Adipose tissue (tissue), 3 donors: ENCODE data around the gene NRN1. TPM values are rescaled to one million over a fixed set of nuclear protein-coding genes. Genes with fewer than 3 reads are reported as not detected.

ENCODE experiments used
- H3K27ac ChIP-seq: one replicate; pipeline ENCODE4 v1.5.1; 2013; ENCODE audit warnings: low read depth, low read length
- WGBS, 3 donors: extraction: QIAGEN DNeasy Blood & Tissue Kit; methylation state at CpG; one replicate each; pipeline ENCODE4 v1.1.7; 2013; 5-methylcytosine and 5-hydroxymethylcytosine counted together
- polyA plus RNA-seq, 3 donors: library from polyadenylated mRNA; stranded (reverse); fragments of 200-250 nt; gene quantifications; one replicate each; pipeline ENCODE4 v1.2.3, GENCODE V29; 2013
- donor health status: healthy with polysubstance abuse.
- donor health status: Bipolar disorder and iron deficiency.
- donor health status: healthy.

Gene NRN1
- polyA plus RNA-seq, 3 donors = 3.3 to 35.0 (median 25.9) TPM

GRCh38 chr6:6003621-6004366, 2.9 kb downstream of the NRN1 start:
- 4 to 5% (median 4%) methylated on average over 59 to 64 of the region's 64 CpGs for WGBS, 3 donors

DNA sequence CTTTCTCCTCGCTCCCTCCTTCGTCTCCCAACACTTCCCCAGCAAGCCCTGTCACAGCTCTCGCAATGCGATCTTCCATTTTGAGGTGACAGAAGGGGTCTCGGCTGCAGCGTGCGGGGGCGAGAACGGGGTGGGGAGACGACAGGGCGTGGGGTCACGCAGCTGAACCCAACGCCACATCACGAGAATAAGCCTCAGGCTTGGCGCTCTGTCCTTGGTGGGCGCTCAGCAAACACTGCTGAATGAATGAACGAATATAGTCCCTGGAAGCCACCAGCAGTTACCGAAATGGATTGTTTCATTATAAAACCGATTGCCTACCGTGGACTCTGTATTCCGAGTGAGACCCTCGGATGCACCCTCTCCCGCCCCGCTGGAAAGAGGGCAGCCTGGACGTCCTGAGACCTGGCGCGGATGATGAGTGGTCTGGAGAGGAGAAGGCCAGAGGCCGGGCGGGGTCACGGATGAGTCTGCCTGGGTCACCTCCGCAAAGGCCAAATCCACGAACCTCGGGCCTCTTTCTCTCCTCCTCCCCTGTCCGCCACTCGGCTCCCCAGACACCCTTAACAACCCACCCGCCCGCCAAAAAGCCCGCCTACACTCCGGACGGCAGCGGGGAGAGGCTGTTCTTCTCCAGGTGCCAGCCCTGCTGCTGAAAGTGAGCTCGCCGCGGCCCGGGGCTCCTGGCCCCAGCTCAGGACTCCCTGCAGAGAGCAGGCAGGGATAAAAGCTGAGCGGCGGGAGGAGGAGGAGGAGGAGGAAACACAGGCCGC, 3.7 kb downstream of the NRN1 start:
- no peak overlapping the region for H3K27ac ChIP-seq
- 5 to 11% (median 9%) methylated on average over 48 of the region's 48 CpGs for WGBS, 3 donors

More at GRCh38 chr6:6003621-6004366, 2.9 kb downstream of the NRN1 start:
- H3K27ac ChIP-seq = no peak overlapping the region

GRCh38 chr6:6002005-6002847, 4.5 kb downstream of the NRN1 start:
- WGBS, 3 donors = 11 to 28% (median 27%) methylated on average over 54 to 57 of the region's 57 CpGs
- H3K27ac ChIP-seq = no peak overlapping the region

GRCh38 chr6:6001443-6001842, 5.3 kb downstream of the NRN1 start:
- H3K27ac ChIP-seq = no peak overlapping the region
- WGBS, 3 donors = 30 to 52% (median 51%) methylated on average over 10 of the region's 10 CpGs

DNA sequence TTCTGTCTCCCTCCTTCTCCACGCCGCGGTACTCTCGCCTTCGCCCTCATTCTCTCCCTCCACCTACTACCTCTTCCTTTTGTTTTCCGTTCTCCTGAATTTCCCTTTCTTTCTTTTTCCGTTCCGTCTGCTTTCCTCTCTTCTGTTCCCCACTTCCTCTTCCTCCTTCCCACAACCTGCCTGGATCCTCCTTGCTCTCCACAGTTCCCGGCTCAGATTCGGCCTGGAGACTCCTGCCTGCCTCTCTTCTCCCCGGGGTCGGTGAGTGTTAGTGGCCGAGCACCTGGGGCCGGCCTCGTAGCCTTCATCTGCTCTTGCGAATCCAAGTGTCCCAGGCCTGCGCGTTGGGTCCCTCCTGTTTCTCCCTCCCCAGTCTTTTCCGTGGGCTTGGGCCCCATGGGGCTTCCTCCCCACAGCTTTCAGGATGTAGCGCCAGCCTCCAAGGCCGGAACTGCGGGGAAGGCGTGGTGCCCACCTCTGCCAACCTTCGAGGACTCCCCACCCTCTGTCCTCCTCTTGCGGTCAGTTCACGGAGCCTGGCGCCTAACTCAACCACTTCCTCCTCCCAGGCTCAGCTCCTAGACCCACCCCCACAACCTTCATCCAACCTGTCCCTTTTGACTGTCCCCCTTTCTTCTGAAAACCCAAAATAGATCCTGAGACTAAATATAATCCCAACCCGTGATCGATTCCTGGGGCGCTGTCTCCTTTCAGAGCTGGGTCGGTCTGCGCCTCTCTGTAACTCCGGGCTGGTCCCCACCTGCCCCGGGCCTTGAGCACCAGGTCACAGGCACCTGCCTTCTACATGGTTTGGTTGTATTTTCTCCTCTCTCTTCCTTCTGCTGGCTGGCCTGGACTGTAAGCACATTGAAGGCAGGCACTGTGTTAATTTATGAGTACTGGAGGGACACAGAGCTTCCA, 6.8 kb downstream of the NRN1 start:
- WGBS, 3 donors = 14 to 29% (median 23%) methylated on average over 34 of the region's 34 CpGs
- no peak overlapping the region for H3K27ac ChIP-seq

DNA sequence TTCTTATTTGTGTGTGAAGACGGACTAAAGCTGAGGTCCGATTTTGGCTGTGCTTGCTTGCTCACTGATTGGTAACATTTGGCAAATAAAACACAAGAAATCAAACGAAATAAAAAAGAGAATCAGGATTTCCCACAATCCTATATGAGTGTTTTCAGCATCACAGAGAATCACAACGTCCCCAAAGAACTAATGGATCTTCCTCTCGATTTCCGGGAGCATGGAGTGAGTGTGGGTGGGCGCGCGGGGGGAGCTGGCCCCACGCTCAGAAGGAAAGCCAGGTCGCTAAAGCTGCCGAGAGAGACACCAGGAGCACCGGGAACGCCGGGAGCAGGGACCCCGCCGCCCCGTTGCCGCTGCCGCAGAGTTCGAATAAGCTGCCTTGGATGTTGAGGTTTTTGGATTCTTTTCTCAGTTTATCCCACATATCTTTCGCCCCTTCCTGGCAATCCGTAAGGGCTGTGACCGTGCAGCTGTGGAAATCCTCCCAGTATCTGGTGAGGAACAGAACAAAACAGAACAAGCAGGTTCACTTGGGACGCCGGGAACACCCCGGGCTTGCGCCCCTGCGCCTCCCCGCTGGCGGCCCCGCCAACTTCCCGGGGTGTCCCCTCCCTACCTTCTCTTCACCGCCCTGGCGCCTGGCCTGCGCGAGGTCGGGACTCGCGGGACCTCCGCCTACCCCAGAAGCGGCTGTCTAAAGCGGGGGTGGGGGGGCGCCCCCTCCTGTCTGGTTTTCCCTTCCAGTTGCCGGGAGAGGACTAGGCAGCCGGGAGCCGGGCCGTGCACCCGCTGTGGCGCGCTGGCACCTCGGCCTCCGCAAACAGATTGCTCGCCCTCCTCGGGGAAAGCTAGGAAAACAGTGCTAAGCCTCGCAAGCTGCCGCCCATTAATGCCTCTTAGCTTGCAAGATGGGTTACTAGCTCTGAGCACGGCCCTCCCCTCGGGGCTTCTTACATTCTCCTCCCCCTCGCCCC, 7.7 kb downstream of the NRN1 start:
- H3K27ac ChIP-seq = no peak overlapping the region
- 8 to 11% (median 8%) methylated on average over 58 to 60 of the region's 60 CpGs for WGBS, 3 donors

- H3K27ac ChIP-seq = no peak overlapping the region
These were observed 8.5 kb downstream of the NRN1 start for GRCh38 chr6:5998236-5998635.

GRCh38 chr6:5997420-5997987, 9.2 kb downstream of the NRN1 start:
- H3K27ac ChIP-seq = no peak overlapping the region
- 7 to 13% (median 13%) methylated on average over 22 of the region's 22 CpGs for WGBS, 3 donors

More at GRCh38 chr6:5998236-5998635, 8.5 kb downstream of the NRN1 start:
- 24 to 31% (median 30%) methylated on average over 9 of the region's 9 CpGs for WGBS, 3 donors

DNA sequence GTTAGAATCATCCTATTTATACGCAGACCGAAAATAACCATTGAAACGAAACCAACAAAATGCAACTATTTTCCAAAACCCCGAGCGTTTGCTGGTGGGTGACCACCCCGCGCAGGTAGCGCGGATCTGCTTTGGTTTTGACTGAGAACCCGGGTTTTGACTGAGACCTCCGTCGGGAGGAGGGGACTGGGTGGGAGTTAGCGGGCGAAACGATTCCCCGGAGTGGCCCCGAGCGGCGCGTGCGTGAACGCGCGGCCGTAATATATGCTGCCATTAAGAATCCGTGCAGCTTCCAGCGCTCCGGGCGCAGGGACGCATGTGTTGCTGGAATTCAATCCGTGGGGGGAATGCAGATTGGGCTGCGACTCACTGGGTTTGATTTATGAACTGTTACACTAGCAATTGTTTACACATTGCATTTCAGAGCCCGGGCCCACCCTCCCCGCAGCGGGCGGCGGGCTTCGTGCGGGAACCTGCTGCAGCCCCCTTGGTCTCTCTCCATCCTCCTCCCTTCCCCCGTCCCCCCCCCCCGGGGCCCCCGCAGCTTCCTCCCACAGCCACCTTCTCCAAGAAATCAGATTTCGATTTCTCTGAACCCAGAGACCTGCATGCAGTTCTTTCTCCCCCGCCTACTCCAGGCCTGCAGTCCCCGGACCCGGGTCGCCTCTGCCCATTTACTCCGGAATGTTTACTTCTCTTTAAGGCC, 9.9 kb downstream of the NRN1 start:
- H3K27ac ChIP-seq = no peak overlapping the region
- WGBS, 3 donors = 2 to 3% (median 2%) methylated on average over 45 to 48 of the region's 48 CpGs

GRCh38 chr6:5995949-5996713, 10.6 kb downstream of the NRN1 start:
- 4 to 5% (median 5%) methylated on average over 41 of the region's 41 CpGs for WGBS, 3 donors

DNA sequence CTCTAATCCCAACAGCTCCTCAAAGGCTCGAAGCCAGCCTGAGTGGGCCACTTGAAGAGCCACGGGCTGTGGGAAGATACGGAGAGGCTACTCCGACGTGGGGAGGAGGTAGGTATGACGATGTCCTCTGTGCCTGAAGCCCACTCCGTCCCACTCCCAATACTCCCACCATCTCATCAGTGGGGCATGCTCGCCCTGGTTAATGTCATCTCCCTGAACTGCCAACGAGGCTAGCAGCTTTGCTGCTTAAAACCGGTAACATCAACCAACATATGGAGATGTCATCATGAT, 11.1 kb downstream of the NRN1 start:
- 18 to 21% (median 18%) methylated on average over 10 of the region's 10 CpGs for WGBS, 3 donors
- H3K27ac ChIP-seq = no peak overlapping the region

More at GRCh38 chr6:5995949-5996713, 10.6 kb downstream of the NRN1 start:
- no peak overlapping the region for H3K27ac ChIP-seq

DNA sequence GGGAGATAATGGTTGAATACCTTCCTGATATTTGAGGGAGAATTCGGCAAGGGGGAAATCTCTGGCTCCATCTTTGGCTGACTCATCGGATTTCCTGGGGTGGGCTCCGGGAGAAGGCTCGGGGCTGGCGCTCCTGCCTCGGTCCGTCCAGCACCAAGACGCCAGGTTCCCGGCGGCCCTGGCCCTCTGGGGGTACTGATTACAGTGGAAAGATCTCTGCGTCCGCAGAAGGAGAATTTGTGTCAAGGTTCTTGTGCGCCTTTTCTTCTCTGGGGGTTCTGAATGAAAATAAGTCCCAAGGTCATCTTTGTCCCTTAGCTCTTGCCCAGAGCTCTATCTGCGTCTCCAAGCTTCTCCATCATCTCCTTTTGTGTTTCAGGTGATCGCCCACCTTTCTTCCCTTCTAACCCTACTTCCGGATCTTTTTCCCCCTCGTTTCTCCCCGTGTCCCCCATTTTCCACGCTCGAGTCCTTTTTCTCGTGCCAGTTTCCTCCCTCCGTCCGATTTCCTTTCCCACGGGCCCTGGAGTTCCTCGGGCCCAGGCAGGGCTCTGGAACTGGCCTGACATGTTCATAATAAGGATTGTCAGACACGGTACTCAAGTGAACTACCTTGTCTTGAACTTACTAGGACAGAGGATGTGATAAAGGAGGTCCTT, 11.6 kb downstream of the NRN1 start:
- 21% methylated on average over 26 of the region's 26 CpGs for WGBS, 3 donors
- no peak overlapping the region for H3K27ac ChIP-seq

DNA sequence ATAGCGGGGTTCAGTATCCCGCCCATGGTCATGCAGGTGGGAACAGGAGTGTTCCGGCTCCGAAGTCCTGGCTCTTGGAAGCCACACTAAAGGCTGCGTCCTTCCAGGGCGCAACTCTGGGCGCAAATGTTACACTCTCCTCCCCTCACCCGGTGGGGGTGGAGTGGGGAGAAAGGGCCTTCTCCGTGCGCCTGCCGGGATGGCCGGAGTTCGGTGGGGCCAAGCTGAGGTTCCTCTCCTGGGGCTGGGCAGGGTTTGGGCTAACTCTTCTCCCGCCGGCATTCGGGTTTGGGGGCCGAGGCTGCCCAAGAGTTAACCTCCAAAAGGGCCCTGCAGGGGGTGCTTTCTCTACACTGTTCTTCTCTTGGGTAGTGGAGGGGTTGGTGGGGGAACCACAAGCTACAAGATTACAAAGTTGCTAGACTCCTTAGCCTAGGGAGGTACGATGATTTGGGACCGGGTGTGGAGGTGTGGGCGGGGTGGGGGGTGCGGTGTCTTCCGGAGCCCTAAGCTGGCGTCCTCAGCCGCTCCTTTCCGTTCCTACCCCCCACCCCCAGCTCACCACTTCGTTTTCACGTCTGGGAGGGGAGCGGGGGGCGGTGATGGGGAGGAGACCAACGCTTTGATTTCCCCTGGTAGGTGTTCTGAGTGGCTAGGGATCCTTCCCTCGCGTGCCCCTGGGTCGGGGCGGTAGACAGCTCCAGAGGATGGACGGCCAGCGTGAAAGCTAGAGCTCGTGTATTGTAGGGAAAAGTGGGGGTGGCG, 12.3 kb downstream of the NRN1 start:
- 9 to 27% (median 24%) methylated on average over 38 of the region's 38 CpGs for WGBS, 3 donors
- H3K27ac ChIP-seq = no peak overlapping the region

DNA sequence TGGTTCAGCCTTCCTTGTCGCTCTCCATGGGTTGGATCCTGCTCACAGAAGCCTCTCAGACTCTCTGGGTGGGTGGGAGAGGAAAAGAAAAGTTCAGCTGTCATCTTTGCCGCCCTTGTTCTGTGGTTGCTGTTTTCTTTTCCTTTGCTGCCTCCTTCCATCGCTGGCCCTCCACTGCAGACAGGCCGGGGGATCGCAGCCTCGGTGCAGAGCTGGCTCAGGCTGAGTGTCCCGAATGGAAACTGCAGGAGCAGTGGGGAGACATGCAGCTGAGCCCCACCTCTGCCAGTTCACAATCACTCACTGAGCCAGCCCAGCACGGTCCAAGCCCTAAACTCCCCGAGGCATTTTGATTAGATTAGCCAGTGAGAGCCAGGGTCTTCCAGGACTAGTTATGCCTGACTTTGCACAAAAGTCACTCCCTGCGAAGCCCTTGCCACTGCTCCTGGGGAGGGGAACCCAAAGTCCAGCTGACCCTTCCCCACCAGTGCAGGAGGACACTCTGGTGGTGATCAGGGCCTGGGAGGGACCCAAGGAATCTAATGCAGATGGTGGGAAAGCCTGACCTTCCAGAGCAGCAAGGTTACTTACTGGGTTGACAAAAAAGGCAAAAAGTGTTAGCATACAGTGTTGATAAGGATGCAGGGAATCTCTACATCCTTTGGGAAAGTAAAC, 14.0 kb downstream of the NRN1 start:
- no peak overlapping the region for H3K27ac ChIP-seq
- 21 to 42% (median 41%) methylated on average over 10 of the region's 10 CpGs for WGBS, 3 donors
